ENCODE data around the gene GALNT7. TPM values are rescaled to one million over a fixed set of nuclear protein-coding genes. Genes with fewer than 3 reads are reported as not detected.

The GALNT7 gene
- polyA plus RNA-seq, 3 donors = 12.3 to 29.0 (median 19.7) TPM

- peaks cover 82% of the 10 kb centered on the region for H4K20me1 ChIP-seq (ENCODE audit: insufficient read depth, low read length)
- Mint-ChIP-seq H3K27ac (no peak overlapping the region), H3K27me3 (ENCODE audit: low read depth in 3 of 3) (no peaks in the 10 kb centered on the region), H3K4me1 (peaks cover 12% of the 10 kb centered on the region), H3K36me3 (peaks cover 7 to 9% of the 10 kb centered on the region in 2 donors), H3K9me3 (peaks cover 0 to 2% (median 0%) of the 10 kb centered on the region in 7 donors), H3K4me3 (no peak overlapping the region)
- intact Hi-C loops (cut with micrococcal nuclease) = no loop called here
- H2AFZ ChIP-seq (ENCODE audit: insufficient read depth, low read depth, low read length, poor library complexity, severe bottlenecking) = no peak overlapping the region
- no peak for DNase-seq
- TF ChIP-seq CTCF (IDR thresholded peaks at IDR 0.05) = no peak
- no peak overlapping the region for H3K4me2 ChIP-seq (replicated peaks; ENCODE audit: extremely low read depth, low read length, poor library complexity, severe bottlenecking)
- H3K4me3 ChIP-seq (replicated peaks in 1 of 3; ENCODE audit: low read depth in 2 of 3, low read length in 3 of 3) = no peak overlapping the region
- no peaks in the 10 kb centered on the region for H3K36me3 ChIP-seq (replicated peaks in 1 of 2; ENCODE audit: control insufficient read depth in 1 of 2, insufficient read depth in 2 of 2, low read length in 2 of 2)
- no peaks in the 10 kb centered on the region for H3K9me3 ChIP-seq (replicated peaks in 1 of 2; ENCODE audit: control insufficient read depth in 1 of 2, insufficient read depth in 1 of 2, low read length in 2 of 2)
- no peaks in the 10 kb centered on the region for H3K4me1 ChIP-seq (ENCODE audit: control insufficient read depth in 1 of 2, insufficient read depth in 2 of 2, low read length in 2 of 2)
- no peaks in the 10 kb centered on the region for H3K27me3 ChIP-seq (ENCODE audit: control insufficient read depth in 2 of 2, insufficient read depth in 2 of 2, low read length in 2 of 2)
- H3K9ac ChIP-seq (ENCODE audit: insufficient read depth, low read length, poor library complexity, severe bottlenecking) = no peak overlapping the region
- H3K79me2 ChIP-seq (ENCODE audit: insufficient read depth, low read length) = peaks cover 68% of the 10 kb centered on the region
- H3K27ac ChIP-seq (ENCODE audit: low read depth in 1 of 2, low read length in 2 of 2) = no peak overlapping the region
Observed at GRCh38 chr4:173240696-173241095, 72.1 kb downstream of the GALNT7 start.

GRCh38 chr4:173242466-173243250 is 74.0 kb downstream of the GALNT7 start:
- H4K20me1 ChIP-seq (ENCODE audit: insufficient read depth, low read length) = peaks cover 81% of the 10 kb centered on the region
- DNase-seq = no peak
- peaks cover 69% of the 10 kb centered on the region for H3K79me2 ChIP-seq (ENCODE audit: insufficient read depth, low read length)
- H3K36me3 Mint-ChIP-seq = peaks cover 4% of the 10 kb centered on the region in 2 donors
- peaks cover 5% of the 10 kb centered on the region for H3K4me1 Mint-ChIP-seq
- no peaks in the 10 kb centered on the region for H3K27me3 Mint-ChIP-seq (ENCODE audit: low read depth in 3 of 3)
- intact Hi-C loops (cut with micrococcal nuclease) = no loop called here
- peak overlapping the region in 1 of 7 donors; percentile 42 for H3K27ac Mint-ChIP-seq
- H3K4me2 ChIP-seq (replicated peaks; ENCODE audit: extremely low read depth, low read length, poor library complexity, severe bottlenecking) = no peak overlapping the region
- H3K27me3 ChIP-seq (ENCODE audit: control insufficient read depth in 2 of 2, insufficient read depth in 2 of 2, low read length in 2 of 2) = no peaks in the 10 kb centered on the region
- H3K4me1 ChIP-seq (ENCODE audit: control insufficient read depth in 1 of 2, insufficient read depth in 2 of 2, low read length in 2 of 2) = no peaks in the 10 kb centered on the region
- WGBS (ENCODE audit: insufficient coverage) = 100% methylated on average over 2 of the region's 3 CpGs
- no peak overlapping the region for H3K4me3 ChIP-seq (replicated peaks in 1 of 3; ENCODE audit: low read depth in 2 of 3, low read length in 3 of 3)
- no peak overlapping the region for H3K9ac ChIP-seq (ENCODE audit: insufficient read depth, low read length, poor library complexity, severe bottlenecking)
- peaks cover 0 to under 1% of the 10 kb centered on the region in 2 donors for H3K36me3 ChIP-seq (replicated peaks in 1 of 2; ENCODE audit: control insufficient read depth in 1 of 2, insufficient read depth in 2 of 2, low read length in 2 of 2)
- H2AFZ ChIP-seq (ENCODE audit: insufficient read depth, low read depth, low read length, poor library complexity, severe bottlenecking) = no peak overlapping the region
- peaks cover 0 to 2% (median 0%) of the 10 kb centered on the region in 7 donors for H3K9me3 Mint-ChIP-seq
- TF ChIP-seq CTCF (IDR thresholded peaks at IDR 0.05) = no peak
- H3K4me3 Mint-ChIP-seq = no peak overlapping the region
- H3K27ac ChIP-seq (ENCODE audit: low read depth in 1 of 2, low read length in 2 of 2) = peak overlapping the region in 1 of 2 donors; percentile 13
- H3K9me3 ChIP-seq (replicated peaks in 1 of 2; ENCODE audit: control insufficient read depth in 1 of 2, insufficient read depth in 1 of 2, low read length in 2 of 2) = no peaks in the 10 kb centered on the region
